ENCODE data around the gene EFL1. TPM values are rescaled to one million over a fixed set of nuclear protein-coding genes. Genes with fewer than 3 reads are reported as not detected.

EFL1 gene
- total and polyA plus RNA-seq, 9 of the 15 experiments (the other 6 are each of a cell fraction or from before 2014, with no cell fraction given), result 4.8 to 32.5 (median 16.9) TPM

DNA sequence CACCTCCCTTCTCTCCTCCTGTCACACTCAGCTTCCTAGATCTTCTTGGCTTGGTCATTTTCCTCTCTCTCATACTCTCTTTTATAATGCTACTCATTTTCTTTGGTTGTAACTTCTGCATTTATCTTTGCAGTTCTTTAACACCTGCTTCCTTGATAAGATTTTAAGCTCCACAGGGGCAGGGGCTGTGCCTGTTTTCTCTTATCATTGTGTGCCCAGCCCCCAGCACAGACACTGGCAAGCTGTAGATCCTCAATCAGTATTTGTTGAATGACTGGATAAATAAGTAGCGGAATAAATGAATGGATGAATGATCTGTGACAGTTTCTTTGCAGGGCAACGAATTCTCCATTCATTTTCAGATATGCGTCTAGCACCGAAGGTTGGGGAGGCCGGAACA lies 152.4 kb downstream of the EFL1 start (continued):
- TF ChIP-seq MTA2 (IDR thresholded peaks at IDR 0.05; ENCODE audit: low read depth) (peak; percentile 60), FOXK2 (conservative IDR thresholded peaks at IDR 0.05 in 1 of 2, IDR thresholded peaks at IDR 0.05 in 1 of 2; ENCODE audit: low read depth in 2 of 2) (no peak), KDM5B (IDR thresholded peaks at IDR 0.05; ENCODE audit: insufficient replicate concordance, low read depth, low read length) (no peak), SMARCA4 (IDR thresholded peaks at IDR 0.05) (peak; percentile 59), NCOR1 (IDR thresholded peaks at IDR 0.05) (peak; percentile 76), ARID1B (IDR thresholded peaks at IDR 0.05) (peak; percentile 85), CBFA2T2 (conservative IDR thresholded peaks at IDR 0.05) (peak; percentile 80), HMGN3 (IDR thresholded peaks at IDR 0.05; ENCODE audit: borderline replicate concordance, extremely low read depth, insufficient read length, low read depth, low read length) (no peak), HDAC1 (IDR thresholded peaks at IDR 0.05) (no peak), SMAD4 (CRISPR knock-in tag; conservative IDR thresholded peaks at IDR 0.05) (no peak), KLF13 (tag; IDR thresholded peaks at IDR 0.05; ENCODE audit: borderline replicate concordance, low read depth) (no peak), TAF9B (IDR thresholded peaks at IDR 0.05; ENCODE audit: partially characterized antibody) (no peak), TRIM24 (IDR thresholded peaks at IDR 0.05) (peak; percentile 43 to 62; a peak in 3 of 4 replicates), SMAD1 (IDR thresholded peaks at IDR 0.05; ENCODE audit: low read depth, low read length, partially characterized antibody) (no peak), ZNF124 (CRISPR knock-in tag; IDR thresholded peaks at IDR 0.05) (no peak), GATA2 (CRISPR knock-in tag; IDR thresholded peaks at IDR 0.05) (0 out of 2 replicates have a peak, but pooled peaks have one; percentile 31), DPF2 (IDR thresholded peaks at IDR 0.05) (peak; percentile 77), NFIC (IDR thresholded peaks at IDR 0.05) (peak; percentile 46), CCNT2 (IDR thresholded peaks at IDR 0.05; ENCODE audit: borderline replicate concordance, extremely low read depth, insufficient read length, low read depth, low read length) (peak; percentile 16), PRMT5 (CRISPR knock-in tag; IDR thresholded peaks at IDR 0.05) (no peak), ZFP1 (CRISPR knock-in tag; IDR thresholded peaks at IDR 0.05) (no peak), FOXM1 (IDR thresholded peaks at IDR 0.05; ENCODE audit: low read depth) (peak; percentile 34; the same call in 1 of the 2 replicates), FOXM1 (CRISPR knock-in tag; IDR thresholded peaks at IDR 0.05; ENCODE audit: low read depth) (no peak)
- TF ChIP-seq, protein P1, sequence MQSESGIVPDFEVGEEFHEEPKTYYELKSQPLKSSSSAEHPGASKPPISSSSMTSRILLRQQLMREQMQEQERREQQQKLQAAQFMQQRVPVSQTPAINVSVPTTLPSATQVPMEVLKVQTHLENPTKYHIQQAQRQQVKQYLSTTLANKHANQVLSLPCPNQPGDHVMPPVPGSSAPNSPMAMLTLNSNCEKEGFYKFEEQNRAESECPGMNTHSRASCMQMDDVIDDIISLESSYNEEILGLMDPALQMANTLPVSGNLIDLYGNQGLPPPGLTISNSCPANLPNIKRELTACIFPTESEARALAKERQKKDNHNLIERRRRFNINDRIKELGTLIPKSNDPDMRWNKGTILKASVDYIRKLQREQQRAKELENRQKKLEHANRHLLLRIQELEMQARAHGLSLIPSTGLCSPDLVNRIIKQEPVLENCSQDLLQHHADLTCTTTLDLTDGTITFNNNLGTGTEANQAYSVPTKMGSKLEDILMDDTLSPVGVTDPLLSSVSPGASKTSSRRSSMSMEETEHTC (IDR thresholded peaks at IDR 0.05), result no peak
- TF ChIP-seq, protein P2, sequence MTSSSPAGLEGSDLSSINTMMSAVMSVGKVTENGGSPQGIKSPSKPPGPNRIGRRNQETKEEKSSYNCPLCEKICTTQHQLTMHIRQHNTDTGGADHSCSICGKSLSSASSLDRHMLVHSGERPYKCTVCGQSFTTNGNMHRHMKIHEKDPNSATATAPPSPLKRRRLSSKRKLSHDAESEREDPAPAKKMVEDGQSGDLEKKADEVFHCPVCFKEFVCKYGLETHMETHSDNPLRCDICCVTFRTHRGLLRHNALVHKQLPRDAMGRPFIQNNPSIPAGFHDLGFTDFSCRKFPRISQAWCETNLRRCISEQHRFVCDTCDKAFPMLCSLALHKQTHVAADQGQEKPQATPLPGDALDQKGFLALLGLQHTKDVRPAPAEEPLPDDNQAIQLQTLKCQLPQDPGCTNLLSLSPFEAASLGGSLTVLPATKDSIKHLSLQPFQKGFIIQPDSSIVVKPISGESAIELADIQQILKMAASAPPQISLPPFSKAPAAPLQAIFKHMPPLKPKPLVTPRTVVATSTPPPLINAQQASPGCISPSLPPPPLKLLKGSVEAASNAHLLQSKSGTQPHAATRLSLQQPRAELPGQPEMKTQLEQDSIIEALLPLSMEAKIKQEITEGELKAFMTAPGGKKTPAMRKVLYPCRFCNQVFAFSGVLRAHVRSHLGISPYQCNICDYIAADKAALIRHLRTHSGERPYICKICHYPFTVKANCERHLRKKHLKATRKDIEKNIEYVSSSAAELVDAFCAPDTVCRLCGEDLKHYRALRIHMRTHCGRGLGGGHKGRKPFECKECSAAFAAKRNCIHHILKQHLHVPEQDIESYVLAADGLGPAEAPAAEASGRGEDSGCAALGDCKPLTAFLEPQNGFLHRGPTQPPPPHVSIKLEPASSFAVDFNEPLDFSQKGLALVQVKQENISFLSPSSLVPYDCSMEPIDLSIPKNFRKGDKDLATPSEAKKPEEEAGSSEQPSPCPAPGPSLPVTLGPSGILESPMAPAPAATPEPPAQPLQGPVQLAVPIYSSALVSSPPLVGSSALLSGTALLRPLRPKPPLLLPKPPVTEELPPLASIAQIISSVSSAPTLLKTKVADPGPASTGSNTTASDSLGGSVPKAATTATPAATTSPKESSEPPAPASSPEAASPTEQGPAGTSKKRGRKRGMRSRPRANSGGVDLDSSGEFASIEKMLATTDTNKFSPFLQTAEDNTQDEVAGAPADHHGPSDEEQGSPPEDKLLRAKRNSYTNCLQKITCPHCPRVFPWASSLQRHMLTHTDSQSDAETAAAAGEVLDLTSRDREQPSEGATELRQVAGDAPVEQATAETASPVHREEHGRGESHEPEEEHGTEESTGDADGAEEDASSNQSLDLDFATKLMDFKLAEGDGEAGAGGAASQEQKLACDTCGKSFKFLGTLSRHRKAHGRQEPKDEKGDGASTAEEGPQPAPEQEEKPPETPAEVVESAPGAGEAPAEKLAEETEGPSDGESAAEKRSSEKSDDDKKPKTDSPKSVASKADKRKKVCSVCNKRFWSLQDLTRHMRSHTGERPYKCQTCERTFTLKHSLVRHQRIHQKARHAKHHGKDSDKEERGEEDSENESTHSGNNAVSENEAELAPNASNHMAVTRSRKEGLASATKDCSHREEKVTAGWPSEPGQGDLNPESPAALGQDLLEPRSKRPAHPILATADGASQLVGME (CRISPR knock-in tag; IDR thresholded peaks at IDR 0.05), result no peak

Data from K562 (cell line).